Transverse colon (tissue), 4 donors: Measurements from ENCODE around the gene RTP2.
"Not testable (repeated sequence)": the region's sequence is repeated elsewhere in the genome, so short reads cannot be mapped to it uniquely, and the experiment has no call there.

Source experiments
- EP300 ChIP-seq: sonication (generic); formaldehyde crosslinking; IDR thresholded peaks from one replicate; pipeline ENCODE4 v1.6.1; 2017; ENCODE audit warnings: antibody characterized with exemption, low read depth
- POLR2A ChIP-seq: fragments of 450-650 bp; IDR thresholded peaks from one replicate; pipeline ENCODE4 v1.6.1; 2016; ENCODE audit warnings: antibody characterized with exemption, mild to moderate bottlenecking, moderate library complexity
- POLR2AphosphoS5 ChIP-seq, 3 donors: sonication (generic); formaldehyde crosslinking; IDR thresholded peaks; one replicate each; pipeline ENCODE4 v1.6.1; 2016; ENCODE audit warnings: antibody characterized with exemption in 3 of 3
- TF ChIP-seq, protein P1 (sequence below), 5 experiments: fragments of 200-600 bp in 3 of 5; fragments of 450-650 bp in 2 of 5; sonication (generic) in 3 of 5; IDR thresholded peaks; 1 replicate in 2 of 5; 2 replicates in 3 of 5; pipeline ENCODE4 v1.5.1; 2016 to 2017; ENCODE audit warnings: antibody characterized with exemption in 5 of 5, inconsistent platforms in 3 of 5, mild to moderate bottlenecking in 2 of 5, moderate library complexity in 1 of 5

- TF ChIP-seq, protein P1, sequence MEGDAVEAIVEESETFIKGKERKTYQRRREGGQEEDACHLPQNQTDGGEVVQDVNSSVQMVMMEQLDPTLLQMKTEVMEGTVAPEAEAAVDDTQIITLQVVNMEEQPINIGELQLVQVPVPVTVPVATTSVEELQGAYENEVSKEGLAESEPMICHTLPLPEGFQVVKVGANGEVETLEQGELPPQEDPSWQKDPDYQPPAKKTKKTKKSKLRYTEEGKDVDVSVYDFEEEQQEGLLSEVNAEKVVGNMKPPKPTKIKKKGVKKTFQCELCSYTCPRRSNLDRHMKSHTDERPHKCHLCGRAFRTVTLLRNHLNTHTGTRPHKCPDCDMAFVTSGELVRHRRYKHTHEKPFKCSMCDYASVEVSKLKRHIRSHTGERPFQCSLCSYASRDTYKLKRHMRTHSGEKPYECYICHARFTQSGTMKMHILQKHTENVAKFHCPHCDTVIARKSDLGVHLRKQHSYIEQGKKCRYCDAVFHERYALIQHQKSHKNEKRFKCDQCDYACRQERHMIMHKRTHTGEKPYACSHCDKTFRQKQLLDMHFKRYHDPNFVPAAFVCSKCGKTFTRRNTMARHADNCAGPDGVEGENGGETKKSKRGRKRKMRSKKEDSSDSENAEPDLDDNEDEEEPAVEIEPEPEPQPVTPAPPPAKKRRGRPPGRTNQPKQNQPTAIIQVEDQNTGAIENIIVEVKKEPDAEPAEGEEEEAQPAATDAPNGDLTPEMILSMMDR (IDR thresholded peaks at IDR 0.05), result not testable (repeated sequence)
- not testable (repeated sequence) for TF ChIP-seq POLR2A; EP300; POLR2AphosphoS5 (IDR thresholded peaks at IDR 0.05)
These were observed 20.6 kb downstream of the RTP2 start for GRCh38 chr3:187681756-187682155.
